ENCODE data around the gene ABCC4.

ABCC4 gene

GRCh38 chr13:95115525-95115924 is 185.7 kb downstream of the ABCC4 start:
- DNase-seq (ENCODE audit: low read depth in 2 of 2): no peak

- DNase-seq (ENCODE audit: low read depth in 2 of 2): no peak
Measured at GRCh38 chr13:95113601-95114000, 187.7 kb downstream of the ABCC4 start.

GRCh38 chr13:95112883-95113282 is 188.4 kb downstream of the ABCC4 start:
- DNase-seq (ENCODE audit: low read depth in 2 of 2): no peak

GRCh38 chr13:95111608-95112007 is 189.6 kb downstream of the ABCC4 start:
- no peak for DNase-seq (ENCODE audit: low read depth in 2 of 2)

- no peak for DNase-seq (ENCODE audit: low read depth in 2 of 2)
Measured at GRCh38 chr13:95106562-95106961, 194.7 kb downstream of the ABCC4 start.

GRCh38 chr13:95100525-95101433 is 200.5 kb downstream of the ABCC4 start:
- no peak for DNase-seq (ENCODE audit: low read depth in 2 of 2)

- no peak for DNase-seq (ENCODE audit: low read depth in 2 of 2)
Measured at GRCh38 chr13:95099541-95099940, 201.7 kb downstream of the ABCC4 start.

GRCh38 chr13:95098916-95099315 is 202.3 kb downstream of the ABCC4 start:
- no peak for DNase-seq (ENCODE audit: low read depth in 2 of 2)

- DNase-seq (ENCODE audit: low read depth in 2 of 2): no peak
Measured at GRCh38 chr13:95091755-95092154, 209.5 kb downstream of the ABCC4 start.

GRCh38 chr13:95087746-95088305 is 213.4 kb downstream of the ABCC4 start:
- no peak for DNase-seq (ENCODE audit: low read depth in 2 of 2)

GRCh38 chr13:95086761-95087160 is 214.5 kb downstream of the ABCC4 start:
- no peak for DNase-seq (ENCODE audit: low read depth in 2 of 2)

GRCh38 chr13:95083758-95084157 is 217.5 kb downstream of the ABCC4 start:
- DNase-seq (ENCODE audit: low read depth in 2 of 2): no peak

GRCh38 chr13:95083066-95083465 is 218.2 kb downstream of the ABCC4 start:
- DNase-seq (ENCODE audit: low read depth in 2 of 2): no peak

GRCh38 chr13:95075506-95075905 is 225.7 kb downstream of the ABCC4 start:
- DNase-seq (ENCODE audit: low read depth in 2 of 2): no peak

- DNase-seq (ENCODE audit: low read depth in 2 of 2): no peak
Measured at GRCh38 chr13:95074820-95075219, 226.4 kb downstream of the ABCC4 start.

- no peak for DNase-seq (ENCODE audit: low read depth in 2 of 2)
Measured at GRCh38 chr13:95073747-95074311, 227.4 kb downstream of the ABCC4 start.

- no peak for DNase-seq (ENCODE audit: low read depth in 2 of 2)
Measured at GRCh38 chr13:95067303-95067702, 233.9 kb downstream of the ABCC4 start.

GRCh38 chr13:95060014-95060519 is 241.2 kb downstream of the ABCC4 start:
- no peak for DNase-seq (ENCODE audit: low read depth in 2 of 2)

- no peak for DNase-seq (ENCODE audit: low read depth in 2 of 2)
Measured at GRCh38 chr13:95059306-95059705, 241.9 kb downstream of the ABCC4 start.

- no peak for DNase-seq (ENCODE audit: low read depth in 2 of 2)
Measured at GRCh38 chr13:95058680-95059079, 242.6 kb downstream of the ABCC4 start.

GRCh38 chr13:95056266-95056665 is 245.0 kb downstream of the ABCC4 start:
- no peak for DNase-seq (ENCODE audit: low read depth in 2 of 2)

- DNase-seq (ENCODE audit: low read depth in 2 of 2): no peak
Measured at GRCh38 chr13:95050800-95051615, 250.2 kb downstream of the ABCC4 start.

Data from stimulated activated CD8-positive, alpha-beta memory T cell treated with anti-CD3 and anti-CD28 coated beads, Interleukin-15, amount 100 ng/mL, for 48 hours (primary cell).